A549 (cell line): ENCODE results near the gene EIF5. TPM values are rescaled to one million over a fixed set of nuclear protein-coding genes. Genes with fewer than 3 reads are reported as not detected.

Source experiments
- ATAC-seq, 2 experiments: fragments of 200-7000 bp in 1 of 2; fragments of >200 bp in 1 of 2; cut with Nextera tagmentation in 1 of 2; cut with Tn5 transposase in 1 of 2; 3 replicates each; pipeline versions ENCODE4 v1.8.0 to v1.9.1; 2018 to 2020; ENCODE audit warnings: mild to moderate bottlenecking in 1 of 2, moderate library complexity in 1 of 2
- CTCF ChIA-PET: fragments of 300-600 bp; sonication (Branson Sonifier 250); formaldehyde crosslinking; extraction: SDS; loops from one replicate; lab custom pipeline; 2021; ENCODE audit warnings: antibody characterized with exemption, inconsistent platforms; lab: Yijun Ruan, JAX
- POLR2A ChIA-PET: fragments of 350-600 bp; formaldehyde crosslinking; extraction: SDS; loops from one replicate; lab custom pipeline; 2021; ENCODE audit warnings: antibody characterized with exemption, inconsistent platforms; lab: Yijun Ruan, JAX
- DNase-seq, 2 experiments: peaks; one replicate each; pipeline versions ENCODE4 v3.0.0 to v3.0.0-alpha.2; 2011 to 2016; ENCODE audit warnings: low read depth in 1 of 2, low spot score in 1 of 2
- FAIRE-seq: peaks from 2 replicates; lab custom pipeline; 2011; peaks lifted over from hg19 to GRCh38; lab: Jason Lieb, UNC
- H3K27ac ChIP-seq, 2 experiments: fragments of >200 bp; sonication (Bioruptor Twin); formaldehyde crosslinking; 3 replicates each; pipeline ENCODE4 v1.5.1; 2016 to 2017
- H3K4me1 ChIP-seq: fragments of >200 bp; sonication (Bioruptor Twin); formaldehyde crosslinking; 3 replicates; pipeline ENCODE4 v1.6.1; 2016
- H3K4me2 ChIP-seq: fragments of >200 bp; sonication (Bioruptor Twin); formaldehyde crosslinking; 3 replicates; pipeline ENCODE4 v1.6.1; 2016
- H3K4me3 ChIP-seq: fragments of >200 bp; sonication (Bioruptor Twin); formaldehyde crosslinking; 3 replicates; pipeline ENCODE4 v1.5.1; 2016
- H3K9me3 ChIP-seq: fragments of >200 bp; sonication (Bioruptor Twin); formaldehyde crosslinking; 3 replicates; pipeline ENCODE4 v1.6.1; 2016
- CBX8 ChIP-seq: fragments of 200-600 bp; sonication (generic); IDR thresholded peaks from 2 replicates; pipeline ENCODE4 v1.6.1; 2016
- CHD4 ChIP-seq: fragments of 200-600 bp; sonication (generic); IDR thresholded peaks from 2 replicates; pipeline ENCODE4 v1.6.1; 2016; ENCODE audit warnings: antibody characterized with exemption, mild to moderate bottlenecking, borderline replicate concordance
- EP300 ChIP-seq, 2 experiments: fragments of >200 bp; sonication (Bioruptor Twin); formaldehyde crosslinking; IDR thresholded peaks; 2 replicates in 1 of 2; 3 replicates in 1 of 2; pipeline ENCODE4 v1.6.1; 2016 to 2017
- HEYL ChIP-seq: fragments of 250-450 bp; sonication (Bioruptor Pico); IDR thresholded peaks from 2 replicates; pipeline ENCODE4 v1.8.0; 2021; ENCODE audit warnings: mild to moderate bottlenecking, moderate library complexity
- JUNB ChIP-seq: fragments of >200 bp; sonication (Bioruptor Twin); formaldehyde crosslinking; IDR thresholded peaks from 2 replicates; pipeline ENCODE4 v1.6.1; 2016
- MAFK ChIP-seq: fragments of 450-650 bp; IDR thresholded peaks from 2 replicates; pipeline ENCODE4 v1.6.1; 2014; ENCODE audit not compliant: partially characterized antibody
- NPAS2 ChIP-seq: fragments of 250-450 bp; sonication (Bioruptor Pico); IDR thresholded peaks from 2 replicates; pipeline ENCODE4 v1.8.0; 2022; ENCODE audit warnings: mild to moderate bottlenecking, moderate library complexity, borderline replicate concordance
- PHF8 ChIP-seq: fragments of 200-600 bp; sonication (generic); IDR thresholded peaks from 2 replicates; pipeline ENCODE4 v1.6.1; 2016; ENCODE audit warnings: low read depth, mild to moderate bottlenecking, antibody characterized with exemption, moderate library complexity, borderline replicate concordance
- RAD21 ChIP-seq, 2 experiments: fragments of >200 bp in 1 of 2; sonication (Bioruptor Twin) in 1 of 2; formaldehyde crosslinking in 1 of 2; IDR thresholded peaks in 1 of 2; conservative IDR thresholded peaks in 1 of 2; 2 replicates in 1 of 2; 3 replicates in 1 of 2; pipeline ENCODE4 v1.6.1; 2012 to 2018; ENCODE audit warnings: inconsistent platforms in 1 of 2
- RCOR1 ChIP-seq: fragments of 150-350 bp; IDR thresholded peaks from 2 replicates; pipeline ENCODE4 v1.6.1; 2014; ENCODE audit warnings: antibody characterized with exemption, low read length, low read depth
- RFX5 ChIP-seq: fragments of 450-650 bp; IDR thresholded peaks from 2 replicates; pipeline ENCODE4 v1.7.1; 2014; ENCODE audit warnings: antibody characterized with exemption, mild to moderate bottlenecking, moderate library complexity
- SMC3 ChIP-seq: fragments of >200 bp; sonication (Bioruptor Twin); formaldehyde crosslinking; IDR thresholded peaks from 3 replicates; pipeline ENCODE4 v1.6.1; 2018; ENCODE audit warnings: inconsistent platforms
- TFCP2L1 ChIP-seq: fragments of 250-450 bp; sonication (Bioruptor Pico); IDR thresholded peaks from 2 replicates; pipeline ENCODE4 v1.5.0; 2021; ENCODE audit warnings: mild to moderate bottlenecking
- ZFP36 ChIP-seq: fragments of 450-650 bp; IDR thresholded peaks from 2 replicates; pipeline ENCODE4 v1.6.1; 2014; ENCODE audit warnings: borderline replicate concordance; ENCODE audit not compliant: partially characterized antibody
- WGBS: methylation state at CpG from one replicate; pipeline ENCODE4 v1.1.6; 2017; ENCODE audit errors: missing lambda C conversion rate; 5-methylcytosine and 5-hydroxymethylcytosine counted together
- polyA plus RNA-seq, 4 experiments: library from polyadenylated mRNA; depleted of rRNA in 3 of 4; stranded (reverse); fragments of >200 nt; fragmentation: RNase III in 1 of 4; extraction: RNeasy Plus Mini Kit Qiagen cat#74134 plus additional on column Dnase treatment in 1 of 4; gene quantifications; 2 replicates in 3 of 4; 3 replicates in 1 of 4; pipeline ENCODE4 v1.2.3, GENCODE V29; 2011 to 2017
- TF ChIP-seq, protein P1 (sequence below): fragments of 200-600 bp; sonication (generic); IDR thresholded peaks from 2 replicates; pipeline ENCODE4 v1.6.1; 2016; ENCODE audit warnings: antibody characterized with exemption, mild to moderate bottlenecking, moderate library complexity
- TF ChIP-seq, protein P2 (sequence below): IDR thresholded peaks from 2 replicates; pipeline ENCODE4 v1.6.1; 2012

EIF5 gene
- polyA plus RNA-seq, 2 of the 4 experiments (the other 2 are of a cell fraction), result 276 to 591 TPM

DNA sequence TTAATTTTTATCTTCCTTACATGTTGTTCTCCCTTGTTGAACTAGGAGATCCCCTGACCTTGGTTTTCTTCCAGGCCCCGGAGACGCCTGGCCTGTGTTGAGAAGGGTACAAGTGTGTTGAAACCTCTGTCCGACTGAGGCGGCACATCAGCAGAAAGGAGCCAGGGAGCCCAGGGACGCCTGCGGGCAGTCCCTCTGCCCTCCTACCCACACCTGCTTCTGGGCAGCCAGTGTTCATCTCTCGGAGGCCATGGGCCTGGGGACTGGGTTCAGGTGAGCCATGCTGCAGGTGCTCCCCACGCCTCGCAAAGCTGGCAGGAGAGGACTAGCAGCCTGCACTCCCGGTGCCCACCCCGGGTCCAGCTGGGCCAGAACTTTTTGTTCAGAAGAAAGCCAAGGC is 39.9 kb upstream of the EIF5 start (continued):
- no peak for TF ChIP-seq TFCP2L1 (CRISPR knock-in tag)
- TF ChIP-seq MAFK, result no peak

DNA sequence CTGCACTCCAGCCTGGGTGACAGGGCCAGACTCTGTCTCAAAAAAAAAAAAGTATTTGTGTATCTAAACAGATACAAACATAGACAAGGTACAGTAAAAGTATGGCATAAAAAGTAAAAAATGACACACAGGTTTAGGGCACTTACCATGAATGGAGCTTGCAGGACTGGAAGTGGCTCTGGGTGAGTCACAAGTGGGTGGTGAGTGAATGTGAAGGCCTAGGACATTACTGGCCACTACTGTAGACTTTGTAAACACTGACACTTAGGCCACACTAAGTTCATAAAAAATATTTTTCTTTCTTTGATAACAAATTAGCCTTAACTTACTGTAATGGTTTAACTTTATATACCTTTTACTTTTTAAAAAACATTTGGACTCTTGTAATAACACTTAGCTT is 38.0 kb upstream of the EIF5 start:
- no peak for FAIRE-seq

DNA sequence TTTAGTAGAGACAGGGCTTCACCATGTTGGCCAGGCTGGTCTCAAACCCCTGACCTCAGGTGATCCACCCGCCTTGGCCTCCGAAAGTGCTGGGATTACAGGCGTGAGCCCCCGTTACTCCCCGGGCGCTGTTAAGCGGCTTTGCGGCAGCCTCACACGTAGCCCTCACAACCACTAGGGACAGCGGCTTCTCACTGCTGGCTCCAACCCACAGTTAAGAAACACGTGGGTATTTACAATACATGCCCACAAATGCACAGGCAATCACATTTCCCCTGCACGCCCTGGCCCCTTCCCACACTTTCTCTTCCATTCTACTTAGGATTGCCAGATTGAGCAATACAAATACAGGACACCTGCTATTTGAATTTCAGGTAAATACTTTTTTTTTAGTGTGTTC is 37.0 kb upstream of the EIF5 start:
- FAIRE-seq, result no peak
- 83% methylated on average over 12 of the region's 12 CpGs for WGBS
- peak in 1 of 2 experiments; percentile 50; a peak in 2 of 6 replicates for ATAC-seq

More for the DNA sequence above, 38.0 kb upstream of the EIF5 start:
- TF ChIP-seq PHF8 (no peak), RAD21 (conservative IDR thresholded peaks at IDR 0.05 in 1 of 2, IDR thresholded peaks at IDR 0.05 in 1 of 2) (0 out of 5 replicates have a peak, but pooled peaks of 1 of the 2 experiments have one; percentile 3), NPAS2 (CRISPR knock-in tag) (no peak), MAFK (no peak), JUNB (no peak), HEYL (no peak), RCOR1 (no peak), ZFP36 (no peak)
- TF ChIP-seq, protein P1, sequence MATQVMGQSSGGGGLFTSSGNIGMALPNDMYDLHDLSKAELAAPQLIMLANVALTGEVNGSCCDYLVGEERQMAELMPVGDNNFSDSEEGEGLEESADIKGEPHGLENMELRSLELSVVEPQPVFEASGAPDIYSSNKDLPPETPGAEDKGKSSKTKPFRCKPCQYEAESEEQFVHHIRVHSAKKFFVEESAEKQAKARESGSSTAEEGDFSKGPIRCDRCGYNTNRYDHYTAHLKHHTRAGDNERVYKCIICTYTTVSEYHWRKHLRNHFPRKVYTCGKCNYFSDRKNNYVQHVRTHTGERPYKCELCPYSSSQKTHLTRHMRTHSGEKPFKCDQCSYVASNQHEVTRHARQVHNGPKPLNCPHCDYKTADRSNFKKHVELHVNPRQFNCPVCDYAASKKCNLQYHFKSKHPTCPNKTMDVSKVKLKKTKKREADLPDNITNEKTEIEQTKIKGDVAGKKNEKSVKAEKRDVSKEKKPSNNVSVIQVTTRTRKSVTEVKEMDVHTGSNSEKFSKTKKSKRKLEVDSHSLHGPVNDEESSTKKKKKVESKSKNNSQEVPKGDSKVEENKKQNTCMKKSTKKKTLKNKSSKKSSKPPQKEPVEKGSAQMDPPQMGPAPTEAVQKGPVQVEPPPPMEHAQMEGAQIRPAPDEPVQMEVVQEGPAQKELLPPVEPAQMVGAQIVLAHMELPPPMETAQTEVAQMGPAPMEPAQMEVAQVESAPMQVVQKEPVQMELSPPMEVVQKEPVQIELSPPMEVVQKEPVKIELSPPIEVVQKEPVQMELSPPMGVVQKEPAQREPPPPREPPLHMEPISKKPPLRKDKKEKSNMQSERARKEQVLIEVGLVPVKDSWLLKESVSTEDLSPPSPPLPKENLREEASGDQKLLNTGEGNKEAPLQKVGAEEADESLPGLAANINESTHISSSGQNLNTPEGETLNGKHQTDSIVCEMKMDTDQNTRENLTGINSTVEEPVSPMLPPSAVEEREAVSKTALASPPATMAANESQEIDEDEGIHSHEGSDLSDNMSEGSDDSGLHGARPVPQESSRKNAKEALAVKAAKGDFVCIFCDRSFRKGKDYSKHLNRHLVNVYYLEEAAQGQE, result no peak
- peak in 1 of 2 experiments; percentile 48 for DNase-seq
- H3K4me1 ChIP-seq, result peaks cover 12% of the 10 kb centered on the region; the same call in 1 of the 3 replicates
- POLR2A ChIA-PET, result no interaction called here
- ATAC-seq, result no peak
- CTCF ChIA-PET, result interaction anchor here (0.6 to 2.1 kb wide), 8 partner anchors 9 to 221 kb away, joined by 3 to 13 read pairs (median 4); no protein-coding TSS in a partner anchor
- no peaks in the 10 kb centered on the region for H3K9me3 ChIP-seq
- peak overlapping the region; percentile 30; the same call in 2 of the 3 replicates for H3K4me2 ChIP-seq
- no peak overlapping the region for H3K4me3 ChIP-seq
- H3K27ac ChIP-seq, result peak overlapping the region in 1 of 2 experiments; percentile 35; a peak in 2 of 6 replicates

GRCh38 chr14:103298620-103299019 is 35.4 kb upstream of the EIF5 start:
- no peak for FAIRE-seq
- H3K4me1 ChIP-seq, result peaks cover 34% of the 10 kb centered on the region
- peak in 1 of 2 experiments; percentile 24 for DNase-seq

More for the DNA sequence above, 37.0 kb upstream of the EIF5 start:
- H3K9me3 ChIP-seq, result no peaks in the 10 kb centered on the region
- TF ChIP-seq RAD21 (conservative IDR thresholded peaks at IDR 0.05 in 1 of 2, IDR thresholded peaks at IDR 0.05 in 1 of 2) (peak in 1 of 2 experiments; percentile 9; a peak in 1 of 5 replicates), CHD4 (no peak), HEYL (no peak), JUNB (no peak), CBX8 (no peak), EP300 (IDR thresholded peaks at IDR 0.05) (no peak), NPAS2 (CRISPR knock-in tag) (no peak)
- TF ChIP-seq, protein P2, sequence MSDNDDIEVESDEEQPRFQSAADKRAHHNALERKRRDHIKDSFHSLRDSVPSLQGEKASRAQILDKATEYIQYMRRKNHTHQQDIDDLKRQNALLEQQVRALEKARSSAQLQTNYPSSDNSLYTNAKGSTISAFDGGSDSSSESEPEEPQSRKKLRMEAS, result 0 out of 2 replicates have a peak, but pooled peaks have one; percentile 15
- TF ChIP-seq, all 56 proteins: peak for 2
- Histone ChIP-seq H3K4me1 (peaks cover 22% of the 10 kb centered on the region), H3K27ac (peak overlapping the region in 1 of 2 experiments; percentile 35; a peak in 2 of 6 replicates), H3K4me3 (no peak overlapping the region), H3K4me2 (no peak overlapping the region)
- ChIA-PET CTCF (interaction anchor here (1.1 to 2.1 kb wide), 3 partner anchors 94 to 222 kb away, joined by 4 to 13 read pairs (median 9); no protein-coding TSS in a partner anchor), POLR2A (interaction anchor here (0.7 kb wide), 1 partner anchor 36 kb away, joined by 4 read pairs; no protein-coding TSS in a partner anchor)
- peak in 1 of 2 experiments; percentile 38 for DNase-seq

More at GRCh38 chr14:103298620-103299019, 35.4 kb upstream of the EIF5 start:
- ATAC-seq, result no peak
- H3K4me3 ChIP-seq, result no peak overlapping the region
- ChIA-PET CTCF (interaction anchor here (0.7 to 4.7 kb wide), 7 partner anchors 10 to 232 kb away, joined by 3 to 25 read pairs (median 4); no protein-coding TSS in a partner anchor), POLR2A (no interaction called here)
- no peak overlapping the region for H3K27ac ChIP-seq
- TF ChIP-seq SMC3, result 0 out of 3 replicates have a peak, but pooled peaks have one; percentile 13
- no peak for TF ChIP-seq RFX5
- 96% methylated on average over 1 of the region's 1 CpG for whole genome bisulfite sequencing
- H3K9me3 ChIP-seq, result no peaks in the 10 kb centered on the region
- H3K4me2 ChIP-seq, result no peak overlapping the region
